ENCODE data around the gene SYDE2.

Gene SYDE2

GRCh38 chr1:85132078-85132720, 68.6 kb downstream of the SYDE2 start:
- POLR2A ChIA-PET = no interaction called here
- no peaks in the 10 kb centered on the region for H3K4me1 ChIP-seq (ENCODE audit: control extremely low read depth in 1 of 4, control insufficient read depth in 4 of 4, insufficient read depth in 4 of 4, low read length in 3 of 4)
- no peaks in the 10 kb centered on the region for H3K36me3 ChIP-seq (ENCODE audit: control insufficient read depth in 4 of 4, insufficient read depth in 4 of 4, low read length in 3 of 4)
- no peaks in the 10 kb centered on the region for H3K27me3 ChIP-seq (replicated peaks in 2 of 5; ENCODE audit: control insufficient read depth in 4 of 5, insufficient read depth in 5 of 5, low read length in 4 of 5)
- H3K9me3 ChIP-seq (ENCODE audit: control extremely low read depth in 1 of 5, control insufficient read depth in 4 of 5, insufficient read depth in 2 of 5, low read depth in 1 of 5, low read length in 4 of 5) = no peaks in the 10 kb centered on the region
- H3K27ac ChIP-seq (ENCODE audit: insufficient read depth in 1 of 2, low read depth in 1 of 2, low read length in 2 of 2, poor library complexity in 1 of 2, severe bottlenecking in 2 of 2) = no peak overlapping the region
- WGBS (ENCODE audit: insufficient coverage) = 100% methylated on average over 1 of the region's 4 CpGs
- no peak overlapping the region for H3K4me3 ChIP-seq (ENCODE audit: control insufficient read depth in 1 of 7, extremely low read depth in 1 of 7, insufficient read depth in 4 of 7, low read depth in 2 of 7, low read length in 6 of 7)
- DNase-seq = no peak
- CTCF ChIA-PET = interaction anchor here (0.6 kb wide), 1 partner anchor 1378 kb away, joined by 3 read pairs; no protein-coding TSS in a partner anchor

- ChIA-PET CTCF (interaction anchor here (0.7 to 1.6 kb wide), 2 partner anchors 18 to 128 kb away, joined by 3 to 6 read pairs; no protein-coding TSS in a partner anchor), POLR2A (interaction anchor here (0.6 kb wide), 2 partner anchors 134 to 661 kb away, joined by 3 read pairs; no protein-coding TSS in a partner anchor)
- H3K27me3 ChIP-seq (replicated peaks in 2 of 5; ENCODE audit: control insufficient read depth in 4 of 5, insufficient read depth in 5 of 5, low read length in 4 of 5) = no peaks in the 10 kb centered on the region
- no peaks in the 10 kb centered on the region for H3K4me1 ChIP-seq (ENCODE audit: control extremely low read depth in 1 of 4, control insufficient read depth in 4 of 4, insufficient read depth in 4 of 4, low read length in 3 of 4)
- no peak for DNase-seq
- H3K27ac ChIP-seq (ENCODE audit: insufficient read depth in 1 of 2, low read depth in 1 of 2, low read length in 2 of 2, poor library complexity in 1 of 2, severe bottlenecking in 2 of 2) = no peak overlapping the region
- H3K4me3 ChIP-seq (ENCODE audit: control insufficient read depth in 1 of 7, extremely low read depth in 1 of 7, insufficient read depth in 4 of 7, low read depth in 2 of 7, low read length in 6 of 7) = no peak overlapping the region
- H3K9me3 ChIP-seq (ENCODE audit: control extremely low read depth in 1 of 5, control insufficient read depth in 4 of 5, insufficient read depth in 2 of 5, low read depth in 1 of 5, low read length in 4 of 5) = no peaks in the 10 kb centered on the region
- H3K36me3 ChIP-seq (ENCODE audit: control insufficient read depth in 4 of 4, insufficient read depth in 4 of 4, low read length in 3 of 4) = no peaks in the 10 kb centered on the region
- 100% methylated on average over 1 of the region's 1 CpG for WGBS (ENCODE audit: insufficient coverage)
These were observed 72.5 kb downstream of the SYDE2 start for GRCh38 chr1:85128316-85128715.

- ChIA-PET CTCF (no interaction called here), POLR2A (no interaction called here)
- Histone ChIP-seq H3K4me3 (ENCODE audit: control insufficient read depth in 1 of 7, extremely low read depth in 1 of 7, insufficient read depth in 4 of 7, low read depth in 2 of 7, low read length in 6 of 7) (no peak overlapping the region), H3K9me3 (ENCODE audit: control extremely low read depth in 1 of 5, control insufficient read depth in 4 of 5, insufficient read depth in 2 of 5, low read depth in 1 of 5, low read length in 4 of 5) (no peaks in the 10 kb centered on the region), H3K27me3 (replicated peaks in 2 of 5; ENCODE audit: control insufficient read depth in 4 of 5, insufficient read depth in 5 of 5, low read length in 4 of 5) (no peaks in the 10 kb centered on the region), H3K4me1 (ENCODE audit: control extremely low read depth in 1 of 4, control insufficient read depth in 4 of 4, insufficient read depth in 4 of 4, low read length in 3 of 4) (no peaks in the 10 kb centered on the region), H3K27ac (ENCODE audit: insufficient read depth in 1 of 2, low read depth in 1 of 2, low read length in 2 of 2, poor library complexity in 1 of 2, severe bottlenecking in 2 of 2) (no peak overlapping the region), H3K36me3 (ENCODE audit: control insufficient read depth in 4 of 4, insufficient read depth in 4 of 4, low read length in 3 of 4) (no peaks in the 10 kb centered on the region)
- DNase-seq = no peak
- no CpG with 5 or more reads among the region's 1 CpG for WGBS (ENCODE audit: insufficient coverage)
These were observed 74.9 kb downstream of the SYDE2 start for GRCh38 chr1:85125891-85126290.

- no peaks in the 10 kb centered on the region for H3K27me3 ChIP-seq (replicated peaks in 2 of 5; ENCODE audit: control insufficient read depth in 4 of 5, insufficient read depth in 5 of 5, low read length in 4 of 5)
- CTCF ChIA-PET = interaction anchor here (1.1 kb wide), 1 partner anchor 14 kb away, joined by 4 read pairs; no protein-coding TSS in a partner anchor
- no peak overlapping the region for H3K27ac ChIP-seq (ENCODE audit: insufficient read depth in 1 of 2, low read depth in 1 of 2, low read length in 2 of 2, poor library complexity in 1 of 2, severe bottlenecking in 2 of 2)
- no peak overlapping the region for H3K4me3 ChIP-seq (ENCODE audit: control insufficient read depth in 1 of 7, extremely low read depth in 1 of 7, insufficient read depth in 4 of 7, low read depth in 2 of 7, low read length in 6 of 7)
- WGBS (ENCODE audit: insufficient coverage) = 100% methylated on average over 2 of the region's 5 CpGs
- POLR2A ChIA-PET = no interaction called here
- no peaks in the 10 kb centered on the region for H3K36me3 ChIP-seq (ENCODE audit: control insufficient read depth in 4 of 4, insufficient read depth in 4 of 4, low read length in 3 of 4)
- no peak for DNase-seq
- H3K4me1 ChIP-seq (ENCODE audit: control extremely low read depth in 1 of 4, control insufficient read depth in 4 of 4, insufficient read depth in 4 of 4, low read length in 3 of 4) = no peaks in the 10 kb centered on the region
- H3K9me3 ChIP-seq (ENCODE audit: control extremely low read depth in 1 of 5, control insufficient read depth in 4 of 5, insufficient read depth in 2 of 5, low read depth in 1 of 5, low read length in 4 of 5) = no peaks in the 10 kb centered on the region
These were observed 76.7 kb downstream of the SYDE2 start for GRCh38 chr1:85124091-85124490.

DNA sequence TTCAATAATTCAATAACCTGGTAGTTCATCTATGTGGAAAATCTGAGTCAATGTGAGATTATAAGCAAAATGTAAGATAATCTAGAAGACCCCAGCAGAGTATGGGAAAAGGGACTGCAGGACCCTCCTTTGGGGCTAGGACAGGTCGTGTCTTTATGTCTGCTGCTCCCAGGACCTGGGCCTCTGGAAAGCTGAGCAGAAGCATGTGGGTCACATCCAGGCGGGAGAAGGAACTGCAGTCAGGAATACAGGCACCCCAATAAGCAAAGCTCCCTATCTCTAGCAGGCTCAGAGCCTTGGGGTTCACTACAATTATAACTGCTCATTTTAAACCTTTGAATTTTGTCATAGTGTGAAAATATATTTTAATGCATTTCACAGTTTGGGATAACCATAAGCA, 78.6 kb downstream of the SYDE2 start:
- ChIA-PET CTCF (no interaction called here), POLR2A (no interaction called here)
- no peaks in the 10 kb centered on the region for H3K27me3 ChIP-seq (replicated peaks in 2 of 5; ENCODE audit: control insufficient read depth in 4 of 5, insufficient read depth in 5 of 5, low read length in 4 of 5)
- H3K4me1 ChIP-seq (ENCODE audit: control extremely low read depth in 1 of 4, control insufficient read depth in 4 of 4, insufficient read depth in 4 of 4, low read length in 3 of 4) = no peaks in the 10 kb centered on the region
- no peak overlapping the region for H3K27ac ChIP-seq (ENCODE audit: insufficient read depth in 1 of 2, low read depth in 1 of 2, low read length in 2 of 2, poor library complexity in 1 of 2, severe bottlenecking in 2 of 2)
- 88% methylated on average over 1 of the region's 2 CpGs for WGBS (ENCODE audit: insufficient coverage)
- DNase-seq = no peak
- peaks cover 0 to 2% (median 0%) of the 10 kb centered on the region in 5 experiments for H3K9me3 ChIP-seq (ENCODE audit: control extremely low read depth in 1 of 5, control insufficient read depth in 4 of 5, insufficient read depth in 2 of 5, low read depth in 1 of 5, low read length in 4 of 5)
- H3K4me3 ChIP-seq (ENCODE audit: control insufficient read depth in 1 of 7, extremely low read depth in 1 of 7, insufficient read depth in 4 of 7, low read depth in 2 of 7, low read length in 6 of 7) = no peak overlapping the region
- no peaks in the 10 kb centered on the region for H3K36me3 ChIP-seq (ENCODE audit: control insufficient read depth in 4 of 4, insufficient read depth in 4 of 4, low read length in 3 of 4)

DNA sequence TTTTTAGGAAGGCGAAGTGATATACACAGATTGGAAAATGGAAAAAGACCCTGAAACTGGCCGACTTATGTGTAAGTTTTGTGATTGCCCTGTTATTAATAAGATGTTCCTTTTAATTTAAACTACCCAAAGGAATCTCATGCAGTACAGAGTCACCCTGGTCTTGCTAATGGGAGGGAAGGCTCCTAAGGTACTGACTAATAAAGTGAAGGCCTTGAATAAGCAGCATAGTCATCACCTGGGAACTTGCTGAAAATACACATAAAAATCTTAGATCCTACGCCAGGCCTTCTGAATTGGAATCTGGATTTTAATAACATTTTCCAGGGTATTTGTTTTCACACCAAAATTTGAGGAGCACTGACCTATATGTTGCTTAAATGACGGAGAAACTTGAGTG, 79.1 kb downstream of the SYDE2 start:
- CTCF ChIA-PET = no interaction called here
- POLR2A ChIA-PET = no interaction called here
- Histone ChIP-seq H3K27me3 (replicated peaks in 2 of 5; ENCODE audit: control insufficient read depth in 4 of 5, insufficient read depth in 5 of 5, low read length in 4 of 5) (no peaks in the 10 kb centered on the region), H3K36me3 (ENCODE audit: control insufficient read depth in 4 of 4, insufficient read depth in 4 of 4, low read length in 3 of 4) (no peaks in the 10 kb centered on the region), H3K4me3 (ENCODE audit: control insufficient read depth in 1 of 7, extremely low read depth in 1 of 7, insufficient read depth in 4 of 7, low read depth in 2 of 7, low read length in 6 of 7) (no peak overlapping the region), H3K9me3 (ENCODE audit: control extremely low read depth in 1 of 5, control insufficient read depth in 4 of 5, insufficient read depth in 2 of 5, low read depth in 1 of 5, low read length in 4 of 5) (peaks cover 0 to 2% (median 0%) of the 10 kb centered on the region in 5 experiments), H3K4me1 (ENCODE audit: control extremely low read depth in 1 of 4, control insufficient read depth in 4 of 4, insufficient read depth in 4 of 4, low read length in 3 of 4) (peaks cover 0 to 1% (median 0%) of the 10 kb centered on the region in 4 experiments), H3K27ac (ENCODE audit: insufficient read depth in 1 of 2, low read depth in 1 of 2, low read length in 2 of 2, poor library complexity in 1 of 2, severe bottlenecking in 2 of 2) (no peak overlapping the region)
- WGBS (ENCODE audit: insufficient coverage) = 100% methylated on average over 1 of the region's 4 CpGs
- no peak for DNase-seq

DNA sequence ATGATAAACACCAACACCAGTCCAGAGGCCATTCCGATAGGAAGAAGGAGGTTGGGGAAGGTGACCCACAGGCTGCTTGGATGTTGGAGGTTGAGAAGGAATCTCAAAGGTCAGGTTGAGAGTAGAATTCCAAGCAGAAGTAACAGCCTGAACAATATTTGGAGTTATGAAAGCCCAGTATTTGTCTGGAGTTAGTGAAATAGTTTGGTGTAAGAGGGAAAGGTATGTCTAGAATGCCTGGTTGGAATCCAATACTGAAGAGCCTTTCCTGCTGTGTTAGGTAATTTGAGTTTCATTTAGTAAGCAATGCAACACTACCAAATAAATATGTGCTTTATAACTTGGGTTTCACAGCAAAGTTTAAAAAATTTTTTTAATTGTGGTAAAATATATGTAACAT, 82.1 kb downstream of the SYDE2 start:
- ChIA-PET CTCF (no interaction called here), POLR2A (no interaction called here)
- H3K9me3 ChIP-seq (ENCODE audit: control extremely low read depth in 1 of 5, control insufficient read depth in 4 of 5, insufficient read depth in 2 of 5, low read depth in 1 of 5, low read length in 4 of 5) = peaks cover 0 to 2% (median 0%) of the 10 kb centered on the region in 5 experiments
- DNase-seq = no peak
- H3K27ac ChIP-seq (ENCODE audit: insufficient read depth in 1 of 2, low read depth in 1 of 2, low read length in 2 of 2, poor library complexity in 1 of 2, severe bottlenecking in 2 of 2) = no peak overlapping the region
- H3K27me3 ChIP-seq (replicated peaks in 2 of 5; ENCODE audit: control insufficient read depth in 4 of 5, insufficient read depth in 5 of 5, low read length in 4 of 5) = no peaks in the 10 kb centered on the region
- no peak overlapping the region for H3K4me3 ChIP-seq (ENCODE audit: control insufficient read depth in 1 of 7, extremely low read depth in 1 of 7, insufficient read depth in 4 of 7, low read depth in 2 of 7, low read length in 6 of 7)
- WGBS (ENCODE audit: insufficient coverage) = 100% methylated on average over 1 of the region's 1 CpG
- peaks cover 0 to 4% (median 0%) of the 10 kb centered on the region in 4 experiments for H3K4me1 ChIP-seq (ENCODE audit: control extremely low read depth in 1 of 4, control insufficient read depth in 4 of 4, insufficient read depth in 4 of 4, low read length in 3 of 4)
- no peaks in the 10 kb centered on the region for H3K36me3 ChIP-seq (ENCODE audit: control insufficient read depth in 4 of 4, insufficient read depth in 4 of 4, low read length in 3 of 4)
